CD14-positive monocyte (primary cell): ENCODE measurements around the gene GNG10. TPM values are rescaled to one million over a fixed set of nuclear protein-coding genes. Genes with fewer than 3 reads are reported as not detected.

Experiments used
- DNase-seq, 3 donors: peaks; one replicate each; pipeline ENCODE4 v3.0.0-alpha.2; 2011 to 2022
- H2AFZ ChIP-seq: 2 replicates; pipeline ENCODE4 v1.6.0; 2012; ENCODE audit warnings: mild to moderate bottlenecking, low read depth, low read length, inconsistent platforms; ENCODE audit not compliant: insufficient read depth, poor library complexity, severe bottlenecking
- H3K27ac ChIP-seq, 2 donors: 1 replicate in 1 of 2; 2 replicates in 1 of 2; pipeline ENCODE4 v1.5.1; 2012 to 2013; ENCODE audit warnings: low read length in 2 of 2, control low read depth in 1 of 2, inconsistent platforms in 1 of 2, low read depth in 1 of 2, mild to moderate bottlenecking in 1 of 2
- H3K27me3 ChIP-seq, 2 donors: one replicate each; pipeline versions ENCODE4 v1.6.0 to v1.6.1; 2011 to 2013; ENCODE audit warnings: low read length in 2 of 2; ENCODE audit not compliant: control insufficient read depth in 2 of 2, insufficient read depth in 2 of 2
- H3K36me3 ChIP-seq, 2 donors: replicated peaks in 1 of 2; 1 replicate in 1 of 2; 2 replicates in 1 of 2; pipeline versions ENCODE4 v1.5.1 to v1.6.1; 2012 to 2013; ENCODE audit warnings: low read length in 2 of 2, control low read depth in 1 of 2, inconsistent platforms in 1 of 2, mild to moderate bottlenecking in 1 of 2; ENCODE audit not compliant: insufficient read depth in 2 of 2, control insufficient read depth in 1 of 2
- H3K4me1 ChIP-seq, 2 donors: 1 replicate in 1 of 2; 2 replicates in 1 of 2; pipeline versions ENCODE4 v1.5.1 to v1.6.1; 2012 to 2013; ENCODE audit warnings: low read length in 2 of 2, control low read depth in 1 of 2, inconsistent platforms in 1 of 2, mild to moderate bottlenecking in 1 of 2, moderate library complexity in 1 of 2; ENCODE audit not compliant: insufficient read depth in 2 of 2, control insufficient read depth in 1 of 2
- H3K4me2 ChIP-seq: replicated peaks from 2 replicates; pipeline ENCODE3; 2012; ENCODE audit warnings: low read length, moderate library complexity, mild to moderate bottlenecking; ENCODE audit not compliant: poor library complexity, severe bottlenecking; ENCODE audit errors: extremely low read depth
- H3K4me3 ChIP-seq, 3 experiments: fragments of 200-600 bp in 1 of 3; sonication (generic) in 1 of 3; replicated peaks in 1 of 3; 1 replicate in 2 of 3; 2 replicates in 1 of 3; pipeline ENCODE4 v1.5.1; 2011 to 2013; ENCODE audit warnings: low read length in 3 of 3, mild to moderate bottlenecking in 3 of 3, control low read depth in 2 of 3, low read depth in 2 of 3, inconsistent platforms in 1 of 3, moderate library complexity in 1 of 3
- H3K79me2 ChIP-seq: 2 replicates; pipeline ENCODE4 v1.6.0; 2012; ENCODE audit warnings: mild to moderate bottlenecking, control low read depth, inconsistent platforms, low read length, moderate library complexity; ENCODE audit not compliant: insufficient read depth
- H3K9ac ChIP-seq: 2 replicates; pipeline ENCODE4 v1.6.0; 2017; ENCODE audit warnings: low read length, mild to moderate bottlenecking; ENCODE audit not compliant: insufficient read depth, poor library complexity, severe bottlenecking
- H3K9me3 ChIP-seq, 2 donors: replicated peaks in 1 of 2; 1 replicate in 1 of 2; 2 replicates in 1 of 2; pipeline versions ENCODE4 v1.5.1 to v1.6.1; 2012 to 2013; ENCODE audit warnings: low read length in 2 of 2, control low read depth in 1 of 2; ENCODE audit not compliant: control insufficient read depth in 1 of 2, insufficient read depth in 1 of 2
- H4K20me1 ChIP-seq: 2 replicates; pipeline ENCODE4 v1.6.0; 2012; ENCODE audit warnings: mild to moderate bottlenecking, low read length, control low read depth, moderate library complexity; ENCODE audit not compliant: insufficient read depth
- H3K27ac Mint-ChIP-seq, 7 donors: one replicate each; pipeline ENCODE4 v1.8.0; 2020; ENCODE audit warnings: mild to moderate bottlenecking in 7 of 7, mixed read lengths in 7 of 7, moderate library complexity in 6 of 7, inconsistent platforms in 2 of 7
- H3K27me3 Mint-ChIP-seq, 3 donors: one replicate each; pipeline ENCODE4 v1.8.0; 2021 to 2022; ENCODE audit warnings: low read depth in 3 of 3, mild to moderate bottlenecking in 3 of 3, mixed read lengths in 3 of 3, moderate library complexity in 3 of 3, inconsistent platforms in 1 of 3
- H3K36me3 Mint-ChIP-seq, 2 donors: one replicate each; pipeline ENCODE4 v1.8.0; 2020; ENCODE audit warnings: mixed read lengths in 2 of 2, inconsistent platforms in 1 of 2, mild to moderate bottlenecking in 1 of 2
- H3K4me1 Mint-ChIP-seq: one replicate; pipeline ENCODE4 v1.8.0; 2020; ENCODE audit warnings: mild to moderate bottlenecking, mixed read lengths
- H3K4me3 Mint-ChIP-seq, 2 donors: one replicate each; pipeline ENCODE4 v1.8.0; 2020; ENCODE audit warnings: mild to moderate bottlenecking in 2 of 2, mixed read lengths in 2 of 2, moderate library complexity in 1 of 2
- H3K9me3 Mint-ChIP-seq, 7 donors: one replicate each; pipeline ENCODE4 v1.8.0; 2020 to 2022; ENCODE audit warnings: mixed read lengths in 7 of 7, mild to moderate bottlenecking in 6 of 7, moderate library complexity in 6 of 7, inconsistent platforms in 2 of 7
- WGBS: methylation state at CpG from one replicate; pipeline ENCODE4 v1.1.5; 2013; ENCODE audit warnings: missing lambda C conversion rate; ENCODE audit not compliant: insufficient coverage; 5-methylcytosine and 5-hydroxymethylcytosine counted together
- intact Hi-C, 2 donors: fragments of 100-400 bp; cut with micrococcal nuclease; formaldehyde crosslinking; loops; one replicate each; pipeline versions ENCODE4 v1.15.0 to v1.15.1; 2023
- polyA plus RNA-seq, 3 donors: library from polyadenylated mRNA; depleted of rRNA in 1 of 3; unstranded in 2 of 3; stranded (reverse) in 1 of 3; fragments of 300-500 nt in 2 of 3; fragments of >200 nt in 1 of 3; fragmentation: Illumina TruSeq in 2 of 3; gene quantifications; 1 replicate in 2 of 3; 2 replicates in 1 of 3; pipeline ENCODE4 v1.2.3, GENCODE V29; 2012 to 2021
- TF ChIP-seq, protein P1 (sequence below): fragments of 200-600 bp; IDR thresholded peaks from one replicate; pipeline ENCODE4 v1.8.0; 2022; ENCODE audit warnings: antibody characterized with exemption, mild to moderate bottlenecking

GNG10 gene
- polyA plus RNA-seq, 3 donors, result 42.9 to 84.1 (median 67.9) TPM

DNA sequence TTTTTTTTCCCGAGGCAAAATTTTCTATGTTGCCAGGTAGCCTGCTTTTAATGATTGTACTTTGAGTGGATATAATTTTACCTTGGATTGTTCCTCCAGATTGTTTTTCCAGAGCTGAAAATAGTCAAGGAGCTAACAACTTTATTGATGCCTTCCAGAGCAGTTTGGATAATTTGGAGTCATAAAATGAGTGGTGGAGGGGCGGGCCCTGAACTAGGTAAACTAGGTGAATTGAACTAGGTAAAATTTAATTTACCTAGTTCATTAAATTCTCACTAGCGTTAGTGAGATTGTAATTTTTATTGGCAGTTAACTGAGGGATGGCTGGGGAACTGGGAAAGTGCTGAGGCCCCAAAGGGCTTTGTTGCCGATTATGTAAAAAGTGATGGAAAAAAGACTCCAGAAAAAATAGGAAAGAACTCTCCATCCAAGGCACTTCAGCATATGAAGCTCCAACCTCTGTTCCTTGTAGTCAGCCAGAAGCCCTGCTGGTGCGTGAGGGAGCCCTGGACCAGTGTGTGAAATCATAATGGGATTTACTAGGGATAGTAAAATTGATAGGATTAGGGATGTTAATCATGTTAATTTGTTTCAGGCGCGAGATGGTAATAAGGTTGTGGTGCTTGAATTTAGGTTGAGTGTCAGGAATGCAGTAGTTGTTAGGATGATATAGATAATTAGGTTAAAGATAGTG lies 28.6 kb upstream of the GNG10 start:
- intact Hi-C loops, result loop anchor here in 1 of 2 donors (5.0 kb wide), 1 partner anchor 151 kb away; the partner anchor contains the start of gene ECPAS
- no peaks in the 10 kb centered on the region for H3K9me3 Mint-ChIP-seq

DNA sequence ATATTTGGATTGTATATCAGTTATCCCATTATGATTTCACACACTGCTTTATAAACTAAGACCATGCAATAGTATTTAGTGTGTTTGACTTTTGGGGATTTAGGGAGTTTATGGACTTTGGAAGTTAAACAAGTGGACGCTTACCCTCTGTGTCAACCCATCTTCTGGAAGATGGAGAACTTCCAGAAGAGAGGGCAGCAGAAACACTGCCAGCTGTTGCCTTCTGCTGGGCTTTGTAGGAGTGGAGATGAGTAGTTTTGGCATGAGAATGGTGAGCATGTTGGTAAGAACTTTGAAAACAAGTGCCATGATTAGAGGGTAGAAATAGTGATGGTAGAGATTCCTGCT lies 28.0 kb upstream of the GNG10 start:
- Histone ChIP-seq H3K9ac (no peak overlapping the region), H3K36me3 (no peaks in the 10 kb centered on the region), H3K4me3 (no peak overlapping the region), H3K27ac (no peak overlapping the region), H3K27me3 (no peaks in the 10 kb centered on the region), H4K20me1 (peaks cover 27% of the 10 kb centered on the region), H3K4me2 (no peak overlapping the region), H3K79me2 (peaks cover 66% of the 10 kb centered on the region), H3K4me1 (peaks cover 21 to 23% of the 10 kb centered on the region in 2 donors), H3K9me3 (no peaks in the 10 kb centered on the region), H2AFZ (no peak overlapping the region)
- TF ChIP-seq, protein P1, sequence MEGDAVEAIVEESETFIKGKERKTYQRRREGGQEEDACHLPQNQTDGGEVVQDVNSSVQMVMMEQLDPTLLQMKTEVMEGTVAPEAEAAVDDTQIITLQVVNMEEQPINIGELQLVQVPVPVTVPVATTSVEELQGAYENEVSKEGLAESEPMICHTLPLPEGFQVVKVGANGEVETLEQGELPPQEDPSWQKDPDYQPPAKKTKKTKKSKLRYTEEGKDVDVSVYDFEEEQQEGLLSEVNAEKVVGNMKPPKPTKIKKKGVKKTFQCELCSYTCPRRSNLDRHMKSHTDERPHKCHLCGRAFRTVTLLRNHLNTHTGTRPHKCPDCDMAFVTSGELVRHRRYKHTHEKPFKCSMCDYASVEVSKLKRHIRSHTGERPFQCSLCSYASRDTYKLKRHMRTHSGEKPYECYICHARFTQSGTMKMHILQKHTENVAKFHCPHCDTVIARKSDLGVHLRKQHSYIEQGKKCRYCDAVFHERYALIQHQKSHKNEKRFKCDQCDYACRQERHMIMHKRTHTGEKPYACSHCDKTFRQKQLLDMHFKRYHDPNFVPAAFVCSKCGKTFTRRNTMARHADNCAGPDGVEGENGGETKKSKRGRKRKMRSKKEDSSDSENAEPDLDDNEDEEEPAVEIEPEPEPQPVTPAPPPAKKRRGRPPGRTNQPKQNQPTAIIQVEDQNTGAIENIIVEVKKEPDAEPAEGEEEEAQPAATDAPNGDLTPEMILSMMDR, result no peak
- Mint-ChIP-seq H3K27me3 (peaks cover 0 to 2% (median 0%) of the 10 kb centered on the region in 3 donors), H3K9me3 (no peaks in the 10 kb centered on the region), H3K36me3 (peaks cover 5 to 6% of the 10 kb centered on the region in 2 donors), H3K27ac (peak overlapping the region in 3 of 7 donors; percentile 7 to 21 (median 10)), H3K4me1 (peaks cover 42% of the 10 kb centered on the region), H3K4me3 (no peak overlapping the region)
- intact Hi-C loops, result loop anchor here in 1 of 2 donors (5.0 kb wide), 1 partner anchor 151 kb away; the partner anchor contains the start of gene ECPAS
- 83% methylated on average over 1 of the region's 1 CpG for WGBS
- no peak for DNase-seq

More for the DNA sequence above, 28.6 kb upstream of the GNG10 start:
- Histone ChIP-seq H3K4me3 (peak overlapping the region in 1 of 3 experiments; percentile 92), H3K9me3 (no peaks in the 10 kb centered on the region), H3K27me3 (no peaks in the 10 kb centered on the region), H3K79me2 (peaks cover 61% of the 10 kb centered on the region), H3K36me3 (no peaks in the 10 kb centered on the region), H3K4me1 (peaks cover 21 to 23% of the 10 kb centered on the region in 2 donors), H2AFZ (no peak overlapping the region), H3K4me2 (no peak overlapping the region), H3K27ac (no peak overlapping the region), H3K9ac (no peak overlapping the region), H4K20me1 (peaks cover 26% of the 10 kb centered on the region)
- no peak overlapping the region for H3K4me3 Mint-ChIP-seq
- DNase-seq, result no peak
- peak overlapping the region in 2 of 7 donors; percentile 10 to 16 for H3K27ac Mint-ChIP-seq
- H3K4me1 Mint-ChIP-seq, result peaks cover 42% of the 10 kb centered on the region
- TF ChIP-seq, protein P1, result no peak
- peaks cover 5 to 6% of the 10 kb centered on the region in 2 donors for H3K36me3 Mint-ChIP-seq
- H3K27me3 Mint-ChIP-seq, result peaks cover 0 to 2% (median 0%) of the 10 kb centered on the region in 3 donors
- 76% methylated on average over 3 of the region's 7 CpGs for WGBS
